ENCODE measurements around the gene ATF7IP2. TPM values are rescaled to one million over a fixed set of nuclear protein-coding genes. Genes with fewer than 3 reads are reported as not detected.
"Not testable (repeated sequence)": the region's sequence is repeated elsewhere in the genome, so short reads cannot be mapped to it uniquely, and the experiment has no call there.

The ATF7IP2 gene
- total and polyA plus RNA-seq, 12 donors = 16.2 to 97.6 (median 71.9) TPM

DNA sequence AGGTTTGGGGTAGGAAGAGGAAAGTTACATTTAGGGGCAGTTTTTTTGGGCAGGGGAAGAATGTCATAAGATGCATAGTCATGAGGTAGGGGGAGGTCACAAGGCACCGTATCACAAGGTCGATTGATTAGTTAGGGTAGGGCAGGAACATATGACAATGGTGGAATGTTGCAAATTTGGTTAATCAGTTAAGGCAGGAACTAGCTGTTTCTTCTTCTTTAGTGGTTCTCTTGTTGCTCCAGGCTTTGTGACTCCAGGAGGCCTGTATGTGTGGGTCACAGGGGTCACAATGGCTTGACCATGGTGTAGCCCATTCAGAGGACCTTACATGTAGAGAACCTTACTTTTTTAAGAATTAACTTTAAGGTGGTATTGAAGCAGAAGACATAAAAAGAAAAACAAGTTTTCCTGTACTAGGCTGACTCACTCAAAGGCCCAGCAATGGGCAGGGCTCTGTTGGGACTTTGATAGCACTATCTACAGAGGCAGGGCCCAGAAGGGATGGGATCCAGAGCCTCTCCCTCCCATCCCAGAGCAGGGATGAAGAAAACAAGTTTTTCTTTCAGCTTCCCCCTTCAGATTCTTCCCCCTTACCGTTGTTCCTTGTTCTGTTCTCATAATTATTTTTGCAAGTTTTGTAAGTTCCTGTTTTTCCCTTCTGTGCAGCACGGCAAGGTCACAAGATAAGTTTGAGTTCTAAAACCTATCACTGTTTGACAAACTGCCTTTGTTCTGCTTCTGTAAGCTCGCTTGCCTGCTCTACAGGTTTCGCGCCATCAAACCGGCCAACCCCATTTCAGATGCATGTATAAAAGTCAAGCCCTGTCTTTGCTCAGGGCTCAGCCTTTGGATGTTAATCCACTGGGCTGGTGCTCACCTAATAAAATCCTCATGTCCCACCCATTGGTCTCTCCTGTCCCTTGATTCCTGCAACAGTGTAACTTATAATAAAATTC lies 45.8 kb upstream of the ATF7IP2 start:
- peak in 1 of 7 donors; percentile 41 for DNase-seq
- Histone ChIP-seq H3K9me3 (replicated peaks in 1 of 3) (peaks cover 0 to 15% (median 0%) of the 10 kb centered on the region in 3 donors), H3K4me3 (no peak overlapping the region), H3K27ac (peak overlapping the region in 1 of 5 donors; percentile 37), H3K4me1 (replicated peaks in 1 of 2) (peaks cover 0 to 4% of the 10 kb centered on the region in 2 donors), H3K36me3 (replicated peaks in 1 of 2) (no peaks in the 10 kb centered on the region), H3K27me3 (no peaks in the 10 kb centered on the region)
- intact Hi-C loops (cut with DNase I) = no loop called here
- no peak for TF ChIP-seq POLR2A (IDR thresholded peaks at IDR 0.05)
- TF ChIP-seq, protein P1, sequence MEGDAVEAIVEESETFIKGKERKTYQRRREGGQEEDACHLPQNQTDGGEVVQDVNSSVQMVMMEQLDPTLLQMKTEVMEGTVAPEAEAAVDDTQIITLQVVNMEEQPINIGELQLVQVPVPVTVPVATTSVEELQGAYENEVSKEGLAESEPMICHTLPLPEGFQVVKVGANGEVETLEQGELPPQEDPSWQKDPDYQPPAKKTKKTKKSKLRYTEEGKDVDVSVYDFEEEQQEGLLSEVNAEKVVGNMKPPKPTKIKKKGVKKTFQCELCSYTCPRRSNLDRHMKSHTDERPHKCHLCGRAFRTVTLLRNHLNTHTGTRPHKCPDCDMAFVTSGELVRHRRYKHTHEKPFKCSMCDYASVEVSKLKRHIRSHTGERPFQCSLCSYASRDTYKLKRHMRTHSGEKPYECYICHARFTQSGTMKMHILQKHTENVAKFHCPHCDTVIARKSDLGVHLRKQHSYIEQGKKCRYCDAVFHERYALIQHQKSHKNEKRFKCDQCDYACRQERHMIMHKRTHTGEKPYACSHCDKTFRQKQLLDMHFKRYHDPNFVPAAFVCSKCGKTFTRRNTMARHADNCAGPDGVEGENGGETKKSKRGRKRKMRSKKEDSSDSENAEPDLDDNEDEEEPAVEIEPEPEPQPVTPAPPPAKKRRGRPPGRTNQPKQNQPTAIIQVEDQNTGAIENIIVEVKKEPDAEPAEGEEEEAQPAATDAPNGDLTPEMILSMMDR (IDR thresholded peaks at IDR 0.05) = no peak
- 39 to 64% (median 45%) methylated on average over 8 of the region's 8 CpGs for WGBS, 4 donors

DNA sequence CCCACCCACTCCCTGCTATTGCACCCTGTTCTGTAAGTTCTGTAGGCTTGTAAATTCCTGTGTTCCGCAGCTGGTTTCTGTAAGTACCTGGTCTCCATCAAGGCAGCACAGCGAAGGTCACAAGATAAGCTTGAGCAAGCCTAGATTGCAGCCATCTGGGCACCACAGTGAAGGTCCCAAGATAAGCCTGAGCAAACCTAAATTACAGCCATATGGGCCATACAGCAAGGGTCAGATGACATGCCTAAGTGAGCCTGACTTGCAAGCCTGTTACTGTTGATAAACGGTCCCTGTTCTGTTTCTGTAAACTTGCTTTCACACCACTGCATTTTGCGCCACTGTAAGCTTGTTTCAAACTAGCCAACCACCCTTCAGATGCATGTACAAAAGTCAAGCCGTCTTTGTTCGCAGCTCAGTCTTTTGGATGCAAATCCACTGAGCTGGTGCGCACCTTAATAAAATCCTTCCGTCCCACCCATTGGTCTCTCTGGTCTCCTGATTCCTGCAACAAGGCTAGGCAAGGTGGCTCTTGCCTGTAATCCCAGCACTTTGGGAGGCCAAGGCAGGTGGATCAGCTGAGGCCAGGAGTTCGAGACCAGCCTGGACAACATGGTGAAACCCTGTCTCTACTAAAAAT lies 42.6 kb upstream of the ATF7IP2 start:
- H3K27ac ChIP-seq = no peak overlapping the region
- H3K4me3 ChIP-seq = no peak overlapping the region
- peaks cover 0 to 3% of the 10 kb centered on the region in 2 donors for H3K4me1 ChIP-seq (replicated peaks in 1 of 2)
- intact Hi-C loops (cut with DNase I) = no loop called here
- DNase-seq = no peak
- 78 to 82% (median 80%) methylated on average over 9 of the region's 9 CpGs for WGBS, 4 donors
- H3K27me3 ChIP-seq = no peaks in the 10 kb centered on the region
- no peaks in the 10 kb centered on the region for H3K36me3 ChIP-seq (replicated peaks in 1 of 2)
- TF ChIP-seq, protein P1 (IDR thresholded peaks at IDR 0.05) = no peak
- no peak for TF ChIP-seq POLR2A (IDR thresholded peaks at IDR 0.05)
- H3K9me3 ChIP-seq (replicated peaks in 1 of 3) = peaks cover 0 to 15% (median 0%) of the 10 kb centered on the region in 3 donors

DNA sequence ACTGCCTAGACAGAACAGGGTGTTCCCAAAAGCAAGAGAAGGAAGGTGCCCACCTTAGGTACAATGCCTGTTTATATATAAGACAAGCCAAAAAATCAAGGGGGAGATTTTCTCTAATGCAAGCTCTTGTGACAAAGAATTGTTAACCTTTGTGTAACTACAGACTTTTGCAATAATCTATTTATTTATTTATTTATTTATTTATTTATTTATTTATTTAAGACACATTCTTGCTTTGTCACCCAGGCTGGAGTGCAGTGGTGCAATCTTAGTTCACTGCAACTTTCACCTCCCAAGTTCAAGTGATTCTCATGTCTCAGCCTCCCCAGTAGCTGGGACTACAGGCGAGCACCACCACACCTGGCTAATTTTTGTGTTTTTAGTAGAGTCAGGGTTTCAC lies 41.2 kb upstream of the ATF7IP2 start:
- DNase-seq; H3K36me3 ChIP-seq (replicated peaks in 1 of 2); intact Hi-C loops (cut with DNase I); H3K4me1 ChIP-seq (replicated peaks in 1 of 2); H3K27me3 ChIP-seq; H3K27ac ChIP-seq; H3K4me3 ChIP-seq: not testable (repeated sequence)
- peaks cover 0 to 15% (median 0%) of the 10 kb centered on the region in 3 donors for H3K9me3 ChIP-seq (replicated peaks in 1 of 3)
- WGBS, 4 donors = 91 to 100% (median 94%) methylated on average over 1 of the region's 1 CpG

DNA sequence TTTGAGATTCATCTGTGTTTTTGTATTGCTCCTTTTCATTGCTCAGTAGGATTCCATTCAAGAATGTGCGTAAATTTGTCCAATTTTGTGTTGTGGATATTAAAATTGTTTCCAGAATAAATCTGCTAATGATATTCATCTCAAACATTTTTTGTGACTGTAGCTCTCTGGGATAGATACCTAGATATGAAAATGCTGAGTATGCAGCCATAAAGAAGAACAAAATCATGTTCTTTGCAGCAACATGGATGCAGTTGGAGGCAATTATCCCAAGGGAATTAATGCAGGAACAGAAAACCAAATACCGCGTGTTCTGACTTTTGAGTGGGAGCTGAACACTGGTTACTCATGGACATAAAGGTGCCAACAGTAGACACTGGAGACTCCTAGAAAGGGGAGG lies 40.2 kb upstream of the ATF7IP2 start:
- Histone ChIP-seq H3K36me3 (replicated peaks in 1 of 2) (no peaks in the 10 kb centered on the region), H3K27ac (no peak overlapping the region), H3K9me3 (replicated peaks in 1 of 3) (peaks cover 0 to 8% (median 0%) of the 10 kb centered on the region in 3 donors), H3K27me3 (no peaks in the 10 kb centered on the region), H3K4me1 (replicated peaks in 1 of 2) (no peaks in the 10 kb centered on the region), H3K4me3 (no peak overlapping the region)
- intact Hi-C loops (cut with DNase I) = no loop called here
- no peak for DNase-seq
- WGBS, 4 donors = 89 to 97% (median 95%) methylated on average over 3 of the region's 3 CpGs
- TF ChIP-seq, protein P1 (IDR thresholded peaks at IDR 0.05) = no peak
- no peak for TF ChIP-seq POLR2A (IDR thresholded peaks at IDR 0.05)

Data from adrenal gland (tissue), 12 donors.